K562 (cell line): ENCODE data around the gene ANK3. TPM values are rescaled to one million over a fixed set of nuclear protein-coding genes. Genes with fewer than 3 reads are reported as not detected.

Experiments used
- ATAC-seq: fragments of 200-7000 bp; cut with Tn5 transposase; 3 replicates; pipeline ENCODE4 v1.9.1; 2020; ENCODE audit warnings: moderate library complexity
- BruUV-seq: library from RNA; stranded (reverse); fragments of 400-500 nt; replicated peaks from 2 replicates; lab custom pipeline; 2021; lab: Mats Ljungman, UMichigan
- CTCF ChIA-PET: fragments of 300-600 bp; formaldehyde crosslinking; extraction: SDS; loops from one replicate; lab custom pipeline; 2021; ENCODE audit warnings: low intra/inter-chr PET ratio; lab: Yijun Ruan, JAX
- POLR2A ChIA-PET: fragments of 300-600, 350-650 bp; sonication (Branson Sonifier 250); formaldehyde crosslinking; extraction: SDS; loops from one replicate; lab custom pipeline; 2021; ENCODE audit warnings: antibody characterized with exemption, inconsistent platforms; lab: Yijun Ruan, JAX
- DNase-seq, 4 experiments: peaks; one replicate each; pipeline versions ENCODE4 v3.0.0 to v3.0.0-alpha.2; 2011 to 2018; ENCODE audit warnings: low spot score in 3 of 4, mixed read lengths in 3 of 4; ENCODE audit errors: extremely low read depth in 1 of 4
- FAIRE-seq: peaks from 2 replicates; lab custom pipeline; 2011; peaks lifted over from hg19 to GRCh38; lab: Jason Lieb, UNC
- H2AFZ ChIP-seq: 2 replicates; pipeline ENCODE4 v1.6.0; 2011; ENCODE audit warnings: low read depth, low read length, control low read depth, inconsistent platforms
- H3K27ac ChIP-seq: fragments of 200-600 bp; 3 replicates; pipeline ENCODE4 v1.8.0; 2011; ENCODE audit warnings: low read depth, mild to moderate bottlenecking, control low read depth, inconsistent platforms, low read length, moderate library complexity, mixed read lengths; ENCODE audit errors: extremely low read depth
- H3K27me3 ChIP-seq, 2 experiments: fragments of 300-600 bp in 1 of 2; 2 replicates in 1 of 2; 3 replicates in 1 of 2; pipeline versions ENCODE4 v1.6.0 to v1.8.0; 2011; ENCODE audit warnings: inconsistent platforms in 2 of 2, low read length in 2 of 2, mild to moderate bottlenecking in 1 of 2, mixed read lengths in 1 of 2, moderate library complexity in 1 of 2; ENCODE audit not compliant: control insufficient read depth in 2 of 2, insufficient read depth in 2 of 2
- H3K36me3 ChIP-seq: fragments of 300-600 bp; 3 replicates; pipeline ENCODE4 v1.8.0; 2011; ENCODE audit warnings: mild to moderate bottlenecking, low read length, inconsistent platforms; ENCODE audit not compliant: control insufficient read depth, insufficient read depth
- H3K4me1 ChIP-seq, 2 experiments: fragments of 200-600 bp in 1 of 2; replicated peaks in 1 of 2; 2 replicates in 1 of 2; 3 replicates in 1 of 2; pipeline versions ENCODE4 v1.5.1 to v1.8.0; 2011; ENCODE audit warnings: inconsistent platforms in 2 of 2, low read length in 2 of 2, mild to moderate bottlenecking in 1 of 2, mixed read lengths in 1 of 2, moderate library complexity in 1 of 2; ENCODE audit not compliant: control insufficient read depth in 2 of 2, insufficient read depth in 2 of 2
- H3K4me2 ChIP-seq: 2 replicates; pipeline ENCODE4 v1.6.1; 2011; ENCODE audit warnings: low read length, control low read depth, inconsistent platforms, mixed read lengths; ENCODE audit not compliant: insufficient read depth
- H3K4me3 ChIP-seq: fragments of 200-600 bp; sonication (generic), shearing (Covaris generic); 2 replicates; pipeline ENCODE4 v1.5.1; 2016; ENCODE audit warnings: control low read depth, inconsistent platforms
- H3K79me2 ChIP-seq: fragments of 200-600 bp; 3 replicates; pipeline ENCODE4 v1.8.0; 2011; ENCODE audit warnings: low read length, inconsistent platforms; ENCODE audit not compliant: control insufficient read depth, insufficient read depth
- H3K9ac ChIP-seq, 2 experiments: 2 replicates each; pipeline versions ENCODE4 v1.6.0 to v1.6.1; 2011; ENCODE audit warnings: low read depth in 2 of 2, low read length in 2 of 2, control low read depth in 1 of 2, inconsistent platforms in 1 of 2, mild to moderate bottlenecking in 1 of 2, mixed read lengths in 1 of 2; ENCODE audit not compliant: insufficient read depth in 1 of 2
- H3K9me1 ChIP-seq: one replicate; pipeline ENCODE4 v1.6.0; 2011; ENCODE audit warnings: inconsistent platforms, mild to moderate bottlenecking, low read length, moderate library complexity; ENCODE audit not compliant: control insufficient read depth, insufficient read depth
- H3K9me3 ChIP-seq: replicated peaks from 2 replicates; pipeline ENCODE4 v1.5.1; 2011; ENCODE audit warnings: low read depth, low read length, inconsistent platforms; ENCODE audit not compliant: control insufficient read depth, insufficient read depth
- H4K20me1 ChIP-seq: replicated peaks from 2 replicates; pipeline ENCODE4 v1.6.1; 2011; ENCODE audit warnings: low read length, inconsistent platforms, mixed read lengths; ENCODE audit not compliant: control insufficient read depth, insufficient read depth
- CC2D1A ChIP-seq: fragments of 450-650 bp; IDR thresholded peaks from 2 replicates; pipeline ENCODE4 v1.6.1; 2017; ENCODE audit warnings: mild to moderate bottlenecking
- CTCF ChIP-seq, 3 experiments: IDR thresholded peaks in 2 of 3; conservative IDR thresholded peaks in 1 of 3; 2 replicates each; pipeline ENCODE4 v1.5.1; 2011 to 2012; ENCODE audit warnings: low read length in 3 of 3, mild to moderate bottlenecking in 3 of 3, control low read depth in 2 of 3, improper control_type of control experiment in 1 of 3, inconsistent platforms in 1 of 3, low read depth in 1 of 3, mixed read lengths in 1 of 3, moderate library complexity in 1 of 3; ENCODE audit not compliant: insufficient read depth in 2 of 3
- KLF16 ChIP-seq: IDR thresholded peaks from 2 replicates; pipeline ENCODE4 v1.6.1; 2016; ENCODE audit warnings: antibody characterized with exemption
- MAFG ChIP-seq: fragments of 450-650 bp; conservative IDR thresholded peaks from 2 replicates; pipeline ENCODE4 v1.6.1; 2016; ENCODE audit warnings: missing genetic modification characterization, missing compliant biosample characterization
- RAD21 ChIP-seq, 2 experiments: fragments of 250-450 bp in 1 of 2; fragments of 450-650 bp in 1 of 2; sonication (Bioruptor Pico) in 1 of 2; formaldehyde crosslinking in 1 of 2; IDR thresholded peaks in 1 of 2; conservative IDR thresholded peaks in 1 of 2; 2 replicates each; pipeline versions ENCODE4 v1.4.0 to v1.8.0; 2020 to 2022; ENCODE audit warnings: mild to moderate bottlenecking in 2 of 2, moderate library complexity in 1 of 2
- REST ChIP-seq, 2 experiments: fragments of 450-650 bp; formaldehyde crosslinking in 1 of 2; IDR thresholded peaks; 2 replicates each; pipeline versions ENCODE4 v1.4.0 to v1.6.1; 2014 to 2020; ENCODE audit warnings: mild to moderate bottlenecking in 2 of 2, borderline replicate concordance in 1 of 2, low read depth in 1 of 2
- SMC3 ChIP-seq: conservative IDR thresholded peaks from 2 replicates; pipeline ENCODE4 v1.6.1; 2011; ENCODE audit warnings: low read depth, low read length, improper control_type of control experiment; ENCODE audit not compliant: insufficient read depth
- TARDBP ChIP-seq: fragments of 450-650 bp; IDR thresholded peaks from 2 replicates; pipeline ENCODE4 v1.6.1; 2016
- ZNF146 ChIP-seq: IDR thresholded peaks from one replicate; pipeline ENCODE4 v1.6.1; 2018; ENCODE audit warnings: missing compliant biosample characterization; ENCODE audit not compliant: unreplicated experiment
- WGBS: fragments of 100-300 bp; shearing (Covaris generic); methylation state at CpG from one replicate; pipeline ENCODE4 v1.1.6; 2016; ENCODE audit warnings: low coverage, mixed read lengths; ENCODE audit not compliant: insufficient coverage; ENCODE audit errors: missing lambda C conversion rate; 5-methylcytosine and 5-hydroxymethylcytosine counted together
- in situ Hi-C: fragments of 300-500 bp; cut with MboI; formaldehyde crosslinking; loops from 4 replicates; pipeline ENCODE4 v1.15.0; 2018; ENCODE audit warnings: inconsistent platforms, mixed read lengths
- intact Hi-C: fragments of 100-400 bp; cut with micrococcal nuclease; formaldehyde crosslinking; loops from 2 replicates; pipeline ENCODE4 v1.14.2; 2022
- polyA plus RNA-seq, 8 experiments: library from polyadenylated mRNA; depleted of rRNA in 4 of 8; stranded (reverse) in 5 of 8; unstranded in 3 of 8; fragments of >200 nt; fragmentation: Nextera tagmentation in 2 of 8; fragmentation: Illumina TruSeq in 1 of 8; extraction: Ambion mirVana in 2 of 8; extraction: Trizol in 1 of 8; gene quantifications; 2 replicates each; pipeline versions ENCODE4 v1.2.1 to v1.2.3, GENCODE V29; 2011 to 2014; ENCODE audit warnings: inconsistent platforms in 1 of 8, missing spikeins in 1 of 8
- total RNA-seq, 7 experiments: library from RNA; depleted of rRNA in 6 of 7; stranded (reverse); fragments of >200 nt in 6 of 7; fragmentation: Illumina TruSeq in 2 of 7; extraction: Trizol in 2 of 7; gene quantifications; 2 replicates each; pipeline versions ENCODE4 v1.2.1 to v1.2.3, GENCODE V29; 2011 to 2021; ENCODE audit warnings: low replicate concordance in 1 of 7

ANK3 gene
- total and polyA plus RNA-seq, 9 of the 15 experiments (the other 6 are each of a cell fraction or from before 2014, with no cell fraction given): 10.0 to 32.3 (median 17.9) TPM

GRCh38 chr10:60237977-60238758, 151.5 kb downstream of the ANK3 start:
- no peak overlapping the region for H3K27ac ChIP-seq
- H3K9me1 ChIP-seq: no peaks in the 10 kb centered on the region
- no peaks in the 10 kb centered on the region for H3K9me3 ChIP-seq
- ChIA-PET POLR2A (interaction anchor here (0.6 to 1.5 kb wide), 8 partner anchors 14 to 920 kb away, joined by 3 to 6 read pairs (median 3); no protein-coding TSS in a partner anchor), CTCF (interaction anchor here (1.4 to 2.6 kb wide), 2 partner anchors 194 to 197 kb away, joined by 5 to 17 read pairs; no protein-coding TSS in a partner anchor)
- in situ Hi-C loops (loop anchor here (10.0 kb wide), 1 partner anchor 197 kb away; no protein-coding TSS in a partner anchor), intact Hi-C loops (loop anchor here (1.0 to 5.0 kb wide), 5 partner anchors 61 to 409 kb away; no protein-coding TSS in a partner anchor)
- H4K20me1 ChIP-seq: no peaks in the 10 kb centered on the region
- H3K4me3 ChIP-seq: no peak overlapping the region
- FAIRE-seq (peak; percentile 70), ATAC-seq (peak; percentile 99), DNase-seq (peak in 2 of 4 experiments; percentile 60 to 62)
- H3K9ac ChIP-seq: peak overlapping the region in 1 of 2 experiments; percentile 26; a peak in 1 of 4 replicates
- H2AFZ ChIP-seq: peak overlapping the region; percentile 49; the same call in 1 of the 2 replicates
- peaks cover 5 to 12% of the 10 kb centered on the region in 2 experiments; a peak in 2 of 5 replicates for H3K4me1 ChIP-seq
- 40% methylated on average over 6 of the region's 6 CpGs for WGBS
- no peaks in the 10 kb centered on the region for H3K27me3 ChIP-seq
- no peaks in the 10 kb centered on the region for H3K79me2 ChIP-seq
- BruUV-seq: no TSS peak
- no peaks in the 10 kb centered on the region for H3K36me3 ChIP-seq
- no peak overlapping the region for H3K4me2 ChIP-seq
- TF ChIP-seq TARDBP (no peak), SMC3 (peak; percentile 79), MAFG (tag) (0 out of 2 replicates have a peak, but pooled peaks have one; percentile 14), KLF16 (0 out of 2 replicates have a peak, but pooled peaks have one; percentile 3), REST (IDR thresholded peaks at IDR 0.05; ENCODE audit: borderline replicate concordance) (peak; percentile 84), REST (CRISPR knock-in tag; IDR thresholded peaks at IDR 0.05; ENCODE audit: low read depth) (no peak), RAD21 (CRISPR knock-in tag; conservative IDR thresholded peaks at IDR 0.05 in 1 of 2, IDR thresholded peaks at IDR 0.05 in 1 of 2) (peak; percentile 90 to 91), ZNF146 (CRISPR knock-in tag) (no peak), CTCF (IDR thresholded peaks at IDR 0.05 in 2 of 3, conservative IDR thresholded peaks at IDR 0.05 in 1 of 3; ENCODE audit: insufficient read depth in 2 of 3, low read depth in 1 of 3, low read length in 3 of 3) (peak; percentile 64 to 81 (median 76)), CC2D1A (peak; percentile 70; the same call in 1 of the 2 replicates)
